Embryonic facial prominence (tissue), 1 donor: ENCODE data around the gene CPXM1.
"Not testable (repeated sequence)": the region's sequence is repeated elsewhere in the genome, so short reads cannot be mapped to it uniquely, and the experiment has no call there.

ENCODE experiments used
- DNase-seq: peaks from one replicate; pipeline ENCODE4 v3.0.0-alpha.2; 2016; ENCODE audit errors: extremely low spot score

The CPXM1 gene

DNA sequence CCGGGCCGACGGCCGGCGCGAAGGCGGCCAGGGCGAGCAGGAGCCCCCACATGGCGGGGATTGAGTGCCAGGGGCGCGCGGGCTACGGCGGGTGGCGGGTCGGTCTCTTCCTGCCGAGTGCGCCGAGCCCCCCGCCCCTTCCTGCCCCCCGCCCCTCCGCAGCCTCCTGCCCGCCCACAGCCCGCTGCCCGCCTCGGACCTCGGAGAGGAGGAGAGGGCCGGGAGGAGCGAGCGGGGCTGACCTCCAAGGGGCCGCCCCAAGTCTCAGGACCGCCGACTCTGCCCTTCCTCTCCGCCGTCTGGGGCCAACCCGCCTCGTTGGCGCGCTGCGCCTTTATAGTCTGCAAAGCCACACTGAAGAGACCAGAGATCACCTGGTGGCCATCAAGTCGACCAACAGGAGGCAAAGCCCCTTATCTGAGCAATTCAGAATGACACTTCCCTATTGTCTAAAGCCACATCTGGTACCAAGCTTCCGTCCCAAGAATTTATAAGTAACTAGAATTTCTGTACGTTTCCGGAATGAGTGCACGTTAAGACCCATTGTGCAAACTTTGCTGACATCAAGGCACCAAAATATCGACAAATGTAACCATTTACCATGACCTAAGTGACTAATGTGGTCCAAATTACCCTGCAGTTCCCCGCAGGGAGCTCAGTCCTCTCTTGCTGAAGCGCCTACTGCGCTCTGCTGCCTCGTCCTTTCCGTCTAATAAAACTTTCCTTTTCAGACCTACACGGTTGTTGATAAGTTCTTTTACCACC lies at the start of gene CPXM1:
Gene CPXM1 (minus strand): TSS at position 107 of the 765 bp plus-strand sequence. CDS start 55 bp downstream, at position 52.
- no peak for DNase-seq

DNA sequence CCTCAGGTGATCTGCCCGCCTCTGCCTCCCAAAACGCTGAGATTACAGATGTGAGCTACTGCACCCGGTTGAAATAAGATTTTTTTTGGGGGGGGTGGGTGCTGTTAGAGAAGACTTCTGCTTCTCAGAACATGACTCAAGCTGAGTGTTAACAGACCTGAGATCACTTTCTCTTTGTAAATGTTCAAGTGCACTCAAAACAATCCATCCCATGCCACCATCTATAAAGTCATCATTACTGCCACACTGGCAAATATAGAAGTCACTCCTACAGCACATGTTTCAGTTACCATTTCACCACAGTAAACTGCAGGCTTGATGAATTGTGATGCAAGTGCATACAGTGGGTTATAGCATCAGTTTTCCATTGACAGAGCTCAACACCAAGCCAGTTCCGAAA lies 49.1 kb upstream of the CPXM1 start:
- DNase-seq, result no peak

DNA sequence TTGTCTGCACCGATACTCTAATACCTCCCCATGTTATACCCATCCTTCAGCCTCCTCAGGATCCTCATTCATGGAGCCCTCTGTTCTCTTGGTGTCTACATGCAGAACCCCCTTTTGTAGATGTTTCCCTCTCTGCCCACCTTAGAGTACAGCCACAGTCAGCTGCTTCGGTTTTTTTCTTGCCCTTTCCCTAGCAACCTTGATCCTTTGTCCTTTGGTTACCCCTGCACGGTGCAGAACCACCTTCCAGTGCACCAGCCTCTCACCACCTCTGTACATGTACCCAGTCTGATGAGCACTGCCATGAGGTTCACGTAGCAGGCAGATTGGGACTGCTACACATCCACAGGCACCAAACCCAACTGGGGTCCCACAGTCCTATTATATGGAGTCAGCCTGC lies 47.4 kb upstream of the CPXM1 start:
- no peak for DNase-seq

DNA sequence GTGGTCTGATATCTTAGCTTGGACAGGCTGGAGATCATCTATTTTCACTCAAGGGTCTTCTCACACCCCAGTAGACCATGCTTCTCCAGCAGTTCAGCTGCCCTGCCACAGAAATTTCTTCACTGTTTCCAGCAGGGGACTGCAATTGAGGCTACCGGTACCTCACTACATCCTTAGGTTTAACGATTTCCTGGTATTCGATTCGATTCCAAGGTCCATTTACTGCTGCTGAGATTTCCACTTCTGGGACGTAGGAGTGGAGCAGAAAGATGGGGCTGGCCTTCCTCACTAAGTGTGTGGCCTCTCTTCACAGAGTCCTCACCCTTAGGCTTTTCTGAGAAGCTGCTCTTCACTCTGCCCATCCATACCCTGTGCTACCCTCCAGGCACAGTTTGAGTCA lies 46.3 kb upstream of the CPXM1 start:
- no peak for DNase-seq

DNA sequence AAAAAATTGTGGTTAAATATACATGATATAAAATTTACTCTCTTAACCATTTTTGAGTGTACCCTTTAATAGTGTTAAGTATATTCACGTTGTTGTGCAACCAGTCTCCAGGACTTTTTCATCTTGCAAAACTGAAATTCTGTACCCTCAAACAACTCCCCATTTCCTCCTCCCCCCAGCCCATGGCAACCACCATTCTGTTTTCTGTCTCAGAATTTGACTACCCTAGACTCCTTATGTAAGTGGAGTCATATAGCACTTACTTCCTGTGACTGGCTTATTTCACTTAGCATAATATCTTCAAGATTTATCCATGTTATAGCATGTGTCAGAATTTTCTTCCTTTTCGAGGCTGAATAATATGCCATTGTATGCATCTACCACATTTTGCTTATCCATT lies 45.2 kb upstream of the CPXM1 start:
- no peak for DNase-seq

DNA sequence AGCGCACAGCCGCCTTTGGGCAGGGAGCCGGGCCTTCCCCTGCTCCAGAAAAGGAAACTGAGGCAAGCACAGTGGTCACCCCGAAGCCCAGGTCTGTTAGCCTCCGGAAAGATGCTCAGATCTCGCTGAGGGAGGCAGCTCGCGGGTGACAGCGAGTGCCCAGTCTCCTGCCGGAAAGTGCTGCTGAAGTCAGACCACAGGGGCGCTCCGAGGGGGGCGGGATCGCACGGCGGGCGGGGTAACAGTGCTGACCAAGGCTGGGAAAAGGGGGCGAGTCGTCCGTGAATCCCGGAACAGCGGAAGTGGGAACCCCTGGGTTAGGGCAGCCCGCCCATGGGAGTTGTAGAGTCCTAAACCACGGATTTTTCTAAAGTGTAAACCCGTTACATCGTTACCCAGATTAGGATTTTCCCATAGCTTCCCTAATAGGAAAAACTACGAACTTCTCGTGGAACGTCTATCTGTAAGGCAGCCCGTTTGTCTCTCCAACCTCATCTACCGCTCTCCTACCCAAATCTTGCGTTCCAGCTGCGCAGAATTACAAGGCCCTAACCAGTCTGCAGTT lies 40.6 kb upstream of the CPXM1 start:
- DNase-seq, result no peak

DNA sequence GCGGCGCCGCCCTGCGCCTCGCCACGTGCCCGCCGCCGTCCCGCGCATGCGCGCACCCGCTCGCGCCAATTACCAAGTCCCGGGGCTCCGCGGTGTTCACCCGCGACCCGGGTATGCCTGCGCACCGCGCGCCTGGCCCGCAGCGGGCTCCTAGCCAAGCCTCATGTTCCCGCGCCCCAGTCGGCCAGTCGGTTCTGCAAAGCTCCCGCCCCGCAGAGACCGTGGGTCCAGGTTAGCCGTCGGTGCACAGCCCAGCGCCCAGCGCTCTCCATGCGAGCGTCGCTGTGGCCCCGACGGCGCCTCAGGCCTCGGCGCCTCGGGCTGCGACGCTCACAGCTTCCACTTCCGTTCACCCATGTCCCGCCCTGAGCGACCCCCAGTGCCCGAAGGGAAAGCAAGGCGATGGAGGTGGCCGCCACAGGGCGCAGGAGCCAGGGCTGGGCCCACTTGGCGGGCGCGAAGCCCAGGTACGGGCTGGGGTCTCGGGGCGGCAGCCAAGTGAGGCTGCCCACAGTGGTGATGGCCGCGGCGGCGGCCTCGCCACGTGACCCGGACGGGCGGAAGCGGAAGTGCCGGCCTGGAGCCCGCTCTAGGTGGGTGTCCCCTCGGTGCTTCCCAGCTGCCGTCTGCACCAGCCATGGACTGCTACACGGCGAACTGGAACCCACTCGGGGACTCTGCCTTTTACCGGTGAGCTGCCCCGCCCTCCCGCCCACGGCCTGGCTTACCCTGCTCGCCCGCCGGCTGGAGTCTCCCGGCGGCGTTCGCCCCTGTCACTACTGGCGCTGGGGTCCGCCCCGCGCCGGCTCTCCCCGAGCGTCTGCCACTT lies 39.9 kb upstream of the CPXM1 start, which contains the start of the genes PCED1A and VPS16:
Gene PCED1A (minus strand): TSS at position 518 of the 829 bp plus-strand sequence. CDS start 743 bp downstream, outside the sequence.
Gene VPS16 (plus strand): TSS at position 608 of the 829 bp plus-strand sequence. CDS start 30 bp downstream, at position 638.
- DNase-seq, result peak; percentile 58

DNA sequence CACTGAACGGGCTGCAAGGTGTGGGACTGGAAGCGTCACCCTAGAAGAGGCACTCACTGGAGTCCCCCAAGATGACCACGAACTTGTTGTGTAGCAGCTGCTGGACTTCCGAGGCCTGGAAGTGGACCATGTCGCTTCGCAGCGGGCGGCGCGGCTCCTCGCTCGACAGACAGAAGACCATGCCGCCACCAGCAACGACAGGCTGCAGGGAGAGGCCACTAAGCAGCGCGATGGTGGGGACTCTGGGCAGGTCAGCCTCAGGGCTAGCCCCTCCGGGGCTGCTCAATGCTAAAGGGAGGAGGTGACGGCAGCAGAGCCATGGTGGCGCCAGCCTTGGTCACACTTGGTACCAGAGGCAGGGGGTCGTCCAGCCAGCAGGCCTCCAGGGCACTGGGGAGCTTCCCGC lies 39.3 kb upstream of the CPXM1 start:
- DNase-seq, result no peak

DNA sequence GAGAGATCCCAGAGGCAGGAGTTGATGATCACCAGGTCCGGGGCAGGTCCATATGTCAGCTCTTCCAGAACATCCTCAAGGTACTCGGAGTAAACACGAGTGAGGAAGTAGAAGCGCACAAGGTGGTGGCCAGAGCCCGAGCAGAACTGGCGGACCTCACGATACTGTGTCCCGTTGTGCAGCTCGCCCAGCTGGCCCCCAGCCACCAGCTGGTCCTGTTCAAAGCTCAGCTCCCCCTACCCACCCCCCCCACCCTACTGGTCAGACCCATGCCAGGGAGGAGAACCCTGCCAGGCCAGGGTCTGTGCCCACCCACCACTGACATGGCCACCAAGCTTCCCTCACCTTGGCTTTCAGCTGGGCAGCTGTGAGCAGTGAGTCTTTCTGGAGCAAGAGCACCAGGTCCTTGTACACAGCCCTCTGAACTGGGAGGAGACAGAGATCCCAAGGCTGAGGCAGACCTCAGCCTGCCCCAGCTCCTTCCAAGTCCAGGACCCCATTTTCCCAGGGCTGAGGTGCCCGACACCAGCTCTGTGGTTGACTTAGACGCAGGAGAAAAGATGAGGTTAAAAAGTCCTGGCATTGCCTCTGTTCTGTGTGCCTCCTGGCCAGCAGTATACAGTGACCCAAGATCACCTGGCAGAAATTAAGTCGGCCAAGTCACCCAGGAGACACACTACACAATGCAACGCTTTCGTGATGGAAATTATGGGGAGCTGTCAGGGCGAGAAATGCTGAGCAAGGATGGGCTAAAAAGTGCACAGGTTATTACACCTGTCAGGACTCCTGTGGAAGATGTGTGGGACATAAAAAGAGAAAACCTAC lies 38.6 kb upstream of the CPXM1 start:
- DNase-seq, result no peak

DNA sequence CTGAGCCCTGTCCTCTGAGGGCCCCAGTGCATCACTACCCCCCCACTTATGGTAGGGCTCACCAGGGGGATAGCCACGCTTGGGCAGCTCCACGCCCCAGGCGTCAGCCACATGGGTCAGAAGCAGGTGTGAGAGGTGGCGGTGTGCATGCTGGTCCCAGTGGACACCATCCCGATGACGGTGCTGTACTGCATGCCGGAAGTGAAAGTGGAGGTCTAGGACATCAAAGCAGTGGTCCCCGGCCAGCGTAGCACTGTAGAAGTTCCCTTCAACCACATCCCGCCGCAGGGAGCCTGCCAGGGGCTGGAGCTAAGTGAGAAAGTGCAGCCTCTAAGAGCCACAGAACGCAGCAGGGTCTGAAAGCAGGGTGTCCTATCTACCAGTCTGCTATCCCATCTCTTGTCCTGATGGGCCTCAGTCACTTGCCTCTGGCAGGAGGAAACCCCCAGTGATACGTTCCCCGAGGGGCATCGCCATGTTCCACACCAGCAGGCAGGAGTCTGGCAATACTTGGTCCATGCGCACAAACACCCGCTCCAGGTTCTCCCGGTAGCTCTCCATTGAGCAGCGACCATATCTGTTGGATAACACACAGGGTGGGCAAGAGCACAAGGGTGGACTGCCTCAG lies 37.9 kb upstream of the CPXM1 start:
- no peak for DNase-seq

DNA sequence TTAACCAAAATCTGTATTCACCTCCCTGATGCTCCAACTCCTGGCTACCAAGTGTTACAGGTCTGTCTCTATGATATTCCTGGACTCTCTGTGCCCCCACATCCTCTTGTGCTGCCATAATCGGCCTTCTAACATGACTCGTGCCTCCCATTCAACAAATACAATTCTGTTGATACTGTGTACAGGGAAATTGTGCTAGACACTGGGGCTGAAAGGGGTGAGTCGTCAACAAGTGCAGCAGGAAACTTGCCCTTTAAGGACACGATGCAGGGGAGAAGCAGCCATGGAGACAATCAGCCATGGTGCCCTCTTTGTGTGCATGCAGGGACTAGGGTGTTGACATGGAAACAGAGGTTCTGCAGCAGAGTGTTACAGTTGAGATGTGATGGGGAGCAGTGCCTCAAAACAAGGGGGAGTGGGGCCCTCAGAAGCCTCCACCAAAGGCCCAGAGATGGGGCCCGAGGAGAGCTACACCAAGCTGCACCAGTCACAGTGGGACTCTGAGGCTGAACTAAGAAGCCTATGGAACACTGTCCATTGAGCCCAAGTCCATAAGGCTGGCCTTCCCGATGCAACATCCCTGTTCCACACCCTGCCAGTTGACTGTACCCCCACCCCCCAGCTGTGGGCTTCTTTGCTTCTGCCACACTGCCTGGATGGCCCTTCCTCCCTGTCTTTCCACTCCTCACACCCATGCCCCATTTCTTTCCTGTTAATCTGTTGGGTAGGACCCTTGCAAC lies 37.0 kb upstream of the CPXM1 start:
- DNase-seq, result no peak

DNA sequence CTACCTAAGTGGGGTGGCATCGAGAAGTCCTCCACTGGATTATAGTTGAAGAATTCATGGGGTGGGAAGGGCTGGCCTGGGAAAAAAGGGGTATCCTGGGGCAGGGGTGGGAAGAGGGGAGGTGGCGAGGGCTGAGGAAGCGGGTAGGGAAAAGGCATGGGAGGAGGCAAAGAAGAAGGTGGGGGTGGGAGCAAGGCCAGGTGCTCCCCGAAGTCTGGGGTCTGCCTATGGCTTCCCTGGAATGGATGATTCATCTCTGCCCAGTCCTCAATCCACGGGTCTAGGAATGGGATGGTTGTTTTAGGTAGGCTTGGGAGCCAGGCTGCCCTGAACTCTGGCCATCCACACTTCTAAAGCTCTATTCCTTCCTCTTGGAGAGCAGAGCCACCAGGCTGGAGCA lies 35.6 kb upstream of the CPXM1 start:
- no peak for DNase-seq

DNA sequence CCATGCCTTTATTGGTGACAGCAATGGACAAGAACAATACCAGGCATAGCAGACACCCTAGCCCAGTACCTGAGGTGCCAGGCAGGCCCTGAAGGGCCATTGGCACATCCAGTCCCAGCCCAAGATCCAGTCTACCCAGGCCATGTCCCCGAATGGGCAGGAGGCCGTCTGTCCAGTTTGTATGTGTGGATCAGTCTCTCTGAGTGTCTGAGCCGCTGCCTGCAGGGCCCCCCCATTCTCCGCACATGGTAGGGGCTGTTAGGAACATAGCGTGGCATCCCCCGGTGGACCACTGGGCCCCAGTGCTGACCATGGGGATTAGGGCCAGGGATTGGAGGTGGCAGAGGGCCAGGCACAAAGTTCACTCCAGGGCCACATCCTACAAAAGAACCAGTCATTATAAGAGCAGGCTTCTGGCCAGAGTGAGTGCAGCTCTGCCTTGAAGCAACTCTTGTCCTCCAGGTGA lies 34.9 kb upstream of the CPXM1 start:
- no peak for DNase-seq

DNA sequence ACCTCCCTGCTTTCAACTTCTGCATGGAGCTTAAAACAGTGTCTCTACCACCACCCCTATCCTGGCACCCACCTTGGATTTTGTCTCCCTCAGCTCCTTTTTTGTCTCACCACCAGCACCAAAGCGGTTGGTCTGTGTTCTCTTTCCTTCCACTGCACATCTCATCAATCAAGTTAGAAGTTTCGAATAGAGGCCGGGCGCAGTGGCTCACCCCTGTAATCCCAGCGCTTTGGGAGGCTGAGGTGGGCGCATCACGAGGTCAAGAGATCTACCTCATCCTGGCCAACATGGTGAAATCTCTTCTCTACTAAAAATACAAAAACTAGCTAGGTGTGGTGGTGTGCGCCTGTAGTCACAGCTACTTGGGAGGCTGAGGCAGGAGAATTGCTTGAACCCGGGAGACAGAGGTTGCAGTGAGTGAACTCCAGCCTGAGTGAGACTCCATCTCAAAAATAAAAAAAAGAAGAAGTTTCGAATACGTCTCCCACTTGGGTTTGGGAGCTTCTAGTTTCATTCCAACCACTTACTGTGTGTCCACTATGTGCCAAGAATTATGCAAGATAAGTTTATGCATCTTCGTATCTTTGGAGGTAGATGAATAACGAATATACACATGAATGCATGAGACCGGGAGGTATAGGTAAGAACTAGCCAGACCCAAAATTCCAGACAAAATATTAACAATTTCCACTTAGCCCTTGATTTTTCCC lies 34.1 kb upstream of the CPXM1 start:
- no peak for DNase-seq

DNA sequence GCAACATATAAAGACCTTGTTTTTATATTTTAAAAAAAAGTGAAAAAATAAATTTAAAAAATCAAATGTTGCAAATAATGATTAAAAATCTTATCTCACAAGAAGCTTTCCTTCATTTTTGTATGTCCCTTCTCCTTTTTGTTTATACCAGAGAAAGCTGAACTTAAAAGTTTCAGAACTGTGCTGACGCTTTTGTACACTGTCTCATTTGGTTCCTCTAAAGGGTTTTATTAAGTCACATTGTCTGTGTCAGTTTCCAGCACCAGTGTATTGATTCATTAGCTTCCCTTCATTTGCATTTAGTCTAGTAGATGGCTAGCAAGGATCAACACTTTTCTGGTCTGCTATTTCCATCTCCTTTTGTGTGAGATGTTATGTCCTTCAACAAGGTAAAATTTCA lies 33.3 kb upstream of the CPXM1 start:
- DNase-seq, result no peak

DNA sequence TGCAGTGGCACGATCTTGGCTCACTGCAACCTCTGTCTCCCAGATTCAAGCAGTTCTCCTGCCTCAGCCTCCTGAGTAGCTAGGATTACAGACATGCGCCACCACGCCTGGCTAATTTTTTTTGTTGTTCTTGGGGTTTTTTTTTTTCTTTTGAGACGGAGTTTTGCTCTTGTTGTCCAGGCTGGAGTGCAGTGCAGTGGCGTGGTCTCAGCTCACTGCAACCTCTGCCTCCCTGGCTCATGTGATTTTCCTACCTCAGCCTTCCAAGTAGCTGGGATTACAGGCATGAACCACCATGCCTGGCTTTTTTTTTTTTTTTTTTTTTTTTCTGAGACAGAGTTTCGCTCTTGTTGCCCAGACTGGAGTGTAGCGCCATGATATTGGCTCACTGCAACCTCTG lies 30.8 kb upstream of the CPXM1 start:
- DNase-seq, result not testable (repeated sequence)

DNA sequence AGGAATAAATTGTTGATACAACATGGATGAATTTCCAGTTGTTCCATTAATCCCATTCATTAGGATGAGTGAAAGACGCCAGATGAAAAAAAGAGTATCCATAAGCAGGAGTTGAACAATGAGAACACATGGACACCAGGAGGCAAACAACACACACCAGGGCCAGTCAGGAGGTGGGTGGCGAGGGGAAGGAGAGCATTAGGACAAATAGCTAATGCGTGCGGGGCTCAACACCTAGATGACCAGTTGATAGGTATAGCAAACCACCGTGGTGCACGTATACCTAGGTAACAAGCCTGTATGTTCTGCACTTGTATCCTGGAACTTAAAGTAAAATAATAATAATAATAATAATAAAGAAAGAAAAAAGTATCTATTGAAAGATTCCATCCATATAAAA lies 28.9 kb upstream of the CPXM1 start:
- no peak for DNase-seq

DNA sequence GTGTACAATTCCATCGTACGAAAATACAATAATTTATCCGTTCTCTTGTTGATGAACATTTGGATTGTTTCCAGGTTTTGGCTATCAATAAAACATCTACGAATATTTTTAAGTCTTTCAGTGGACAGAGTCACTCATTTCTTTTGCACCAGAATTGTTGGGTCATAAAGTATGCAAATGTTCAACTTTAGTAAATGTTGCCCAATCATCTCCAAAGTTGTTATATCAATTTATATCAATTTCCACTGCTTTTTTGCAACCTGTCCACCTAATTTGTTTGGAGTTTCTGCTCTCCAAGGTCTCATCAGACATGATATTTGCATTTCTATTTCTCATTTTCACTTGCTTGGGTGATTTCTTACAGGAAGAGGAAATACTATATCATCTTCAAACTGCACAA lies 26.2 kb upstream of the CPXM1 start:
- no peak for DNase-seq

DNA sequence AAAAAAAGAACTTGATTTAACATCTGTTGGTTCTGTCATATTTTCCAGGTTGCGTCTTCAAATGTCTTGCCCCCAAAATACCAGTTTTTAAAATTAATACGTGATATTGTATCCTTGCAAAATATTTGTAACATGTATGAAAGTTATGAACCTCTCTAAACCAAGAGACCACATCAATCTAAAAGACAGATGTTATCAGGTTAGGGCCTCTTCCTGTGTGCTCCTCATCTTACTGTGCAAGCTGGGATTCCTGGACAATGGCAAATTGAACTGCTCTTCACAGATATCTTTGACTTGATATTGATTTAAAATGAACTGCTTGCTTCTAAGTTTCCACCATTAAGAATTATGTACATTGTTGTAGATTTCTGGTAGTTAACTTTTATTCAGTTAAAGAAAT lies 25.3 kb upstream of the CPXM1 start:
- no peak for DNase-seq

DNA sequence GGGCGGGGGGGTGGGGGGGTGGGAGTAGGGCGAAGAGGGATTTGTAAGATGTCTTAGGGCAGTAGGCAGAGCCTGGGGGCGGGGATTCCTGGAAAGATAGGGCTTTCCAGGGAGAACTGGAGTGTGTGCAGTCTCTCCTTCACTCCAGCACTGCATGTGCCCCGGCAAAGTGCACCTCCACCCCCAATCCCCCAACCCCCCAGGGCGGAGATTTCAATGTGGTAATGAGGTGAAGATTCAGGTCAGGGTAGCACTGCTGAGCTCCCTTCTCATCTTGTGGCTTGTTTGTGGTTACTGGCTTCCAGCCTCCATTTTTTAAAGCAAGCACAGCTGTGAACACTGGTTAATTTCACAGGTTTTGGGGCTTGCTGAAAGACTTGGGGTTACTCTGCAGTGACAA lies 21.6 kb upstream of the CPXM1 start:
- DNase-seq, result no peak
